IMR-90 (cell line): Measurements from ENCODE around the gene TGFB3. TPM values are rescaled to one million over a fixed set of nuclear protein-coding genes. Genes with fewer than 3 reads are reported as not detected.

Experiments
- ATAC-seq: fragments of 200-7000 bp; cut with Tn5 transposase; 2 replicates; pipeline ENCODE4 v1.9.1; 2020; ENCODE audit warnings: low read depth, mild to moderate bottlenecking, moderate library complexity
- BruUV-seq: library from RNA; stranded (reverse); fragments of 400-500 nt; replicated peaks from 2 replicates; lab custom pipeline; 2021; lab: Mats Ljungman, UMichigan
- CTCF ChIA-PET: fragments of 300-600 bp; formaldehyde crosslinking; extraction: SDS; loops from one replicate; lab custom pipeline; 2021; ENCODE audit warnings: antibody characterized with exemption; lab: Yijun Ruan, JAX
- POLR2A ChIA-PET: fragments of 300-600 bp; sonication (Branson Sonifier 250); formaldehyde crosslinking; loops from one replicate; lab custom pipeline; 2022; ENCODE audit warnings: antibody characterized with exemption; ENCODE audit not compliant: unreplicated experiment; lab: Charles Lee
- DNase-seq: peaks from one replicate; pipeline ENCODE4 v3.0.0; 2013
- H2AFZ ChIP-seq: replicated peaks from 2 replicates; pipeline ENCODE3; 2013; ENCODE audit warnings: low read length, mild to moderate bottlenecking; ENCODE audit not compliant: poor library complexity
- H2AK5ac ChIP-seq: 2 replicates; pipeline ENCODE4 v1.6.1; 2013; ENCODE audit warnings: low read depth, low read length, inconsistent platforms
- H2AK9ac ChIP-seq: replicated peaks from 2 replicates; pipeline ENCODE3; 2013; ENCODE audit warnings: mild to moderate bottlenecking, low read depth, low read length, moderate library complexity; ENCODE audit not compliant: poor library complexity
- H2BK120ac ChIP-seq: 2 replicates; pipeline ENCODE4 v1.6.1; 2013; ENCODE audit warnings: low read depth, low read length, inconsistent platforms
- H2BK15ac ChIP-seq: 3 replicates; pipeline ENCODE4 v1.6.1; 2013; ENCODE audit warnings: low read depth, low read length, inconsistent platforms
- H2BK20ac ChIP-seq: 2 replicates; pipeline ENCODE4 v1.6.1; 2013; ENCODE audit warnings: low read depth, mild to moderate bottlenecking, inconsistent platforms, low read length, moderate library complexity
- H2BK5ac ChIP-seq: 2 replicates; pipeline ENCODE4 v1.6.1; 2013; ENCODE audit warnings: mild to moderate bottlenecking, low read depth, low read length, inconsistent platforms; ENCODE audit not compliant: poor library complexity, severe bottlenecking
- H3K14ac ChIP-seq: replicated peaks from 2 replicates; pipeline ENCODE4 v1.6.1; 2013; ENCODE audit warnings: low read depth, low read length, inconsistent platforms
- H3K18ac ChIP-seq: 2 replicates; pipeline ENCODE4 v1.6.1; 2013; ENCODE audit warnings: low read depth, low read length, control low read depth
- H3K23ac ChIP-seq: 2 replicates; pipeline ENCODE4 v1.6.1; 2013; ENCODE audit warnings: low read depth, low read length, inconsistent platforms
- H3K27ac ChIP-seq: 2 replicates; pipeline ENCODE4 v1.5.1; 2013; ENCODE audit warnings: mild to moderate bottlenecking, control low read depth, low read length; ENCODE audit not compliant: insufficient read depth
- H3K27me3 ChIP-seq: 2 replicates; pipeline ENCODE4 v1.6.1; 2013; ENCODE audit warnings: low read length; ENCODE audit not compliant: control insufficient read depth, insufficient read depth
- H3K36me3 ChIP-seq: 2 replicates; pipeline ENCODE4 v1.6.1; 2013; ENCODE audit warnings: low read length, mixed read lengths; ENCODE audit not compliant: control insufficient read depth, insufficient read depth
- H3K4ac ChIP-seq: 2 replicates; pipeline ENCODE4 v1.6.1; 2013; ENCODE audit warnings: low read depth, low read length, inconsistent platforms
- H3K4me1 ChIP-seq: 2 replicates; pipeline ENCODE4 v1.6.1; 2013; ENCODE audit warnings: low read length, mixed read lengths; ENCODE audit not compliant: control insufficient read depth, insufficient read depth
- H3K4me2 ChIP-seq: 2 replicates; pipeline ENCODE4 v1.6.1; 2013; ENCODE audit warnings: low read depth, mild to moderate bottlenecking, control low read depth, low read length, moderate library complexity
- H3K4me3 ChIP-seq: 2 replicates; pipeline ENCODE4 v1.5.1; 2013; ENCODE audit warnings: low read depth, mild to moderate bottlenecking, control low read depth, low read length, moderate library complexity; ENCODE audit not compliant: insufficient read depth
- H3K56ac ChIP-seq: 2 replicates; pipeline ENCODE4 v1.6.1; 2013; ENCODE audit warnings: low read length, inconsistent platforms; ENCODE audit not compliant: insufficient read depth; ENCODE audit errors: extremely low read depth
- H3K79me1 ChIP-seq, 2 experiments: 2 replicates each; pipeline ENCODE4 v1.6.1; 2013; ENCODE audit warnings: low read length in 2 of 2, inconsistent platforms in 1 of 2, low read depth in 1 of 2
- H3K9ac ChIP-seq: 2 replicates; pipeline ENCODE4 v1.6.1; 2013; ENCODE audit warnings: low read depth, low read length, control low read depth
- H3K9me1 ChIP-seq: 2 replicates; pipeline ENCODE4 v1.6.1; 2013; ENCODE audit warnings: low read length, inconsistent platforms; ENCODE audit not compliant: insufficient read depth
- H3K9me3 ChIP-seq: 2 replicates; pipeline ENCODE4 v1.6.1; 2013; ENCODE audit warnings: low read length; ENCODE audit not compliant: control insufficient read depth, insufficient read depth
- H4K20me1 ChIP-seq: 2 replicates; pipeline ENCODE4 v1.6.1; 2013; ENCODE audit warnings: low read length, inconsistent platforms; ENCODE audit not compliant: insufficient read depth
- H4K5ac ChIP-seq: 2 replicates; pipeline ENCODE4 v1.6.1; 2013; ENCODE audit warnings: mild to moderate bottlenecking, low read depth, low read length, control low read depth
- H4K8ac ChIP-seq, 2 experiments: 2 replicates each; pipeline ENCODE4 v1.6.1; 2013; ENCODE audit warnings: low read depth in 2 of 2, low read length in 2 of 2, control low read depth in 1 of 2, inconsistent platforms in 1 of 2
- H4K91ac ChIP-seq: 2 replicates; pipeline ENCODE4 v1.6.1; 2013; ENCODE audit warnings: low read depth, low read length, inconsistent platforms; ENCODE audit not compliant: insufficient read depth
- CEBPB ChIP-seq: IDR thresholded peaks from 2 replicates; pipeline ENCODE4 v1.6.1; 2012; ENCODE audit warnings: low read depth, low read length, improper control_type of control experiment
- CHD1 ChIP-seq: IDR thresholded peaks from 2 replicates; pipeline ENCODE4 v1.6.1; 2012; ENCODE audit warnings: low read depth, low read length, improper control_type of control experiment
- CTCF ChIP-seq: conservative IDR thresholded peaks from 2 replicates; pipeline ENCODE4 v1.5.1; 2012; ENCODE audit warnings: mild to moderate bottlenecking, low read depth, low read length, improper control_type of control experiment
- FOS ChIP-seq: fragments of 150-350 bp; IDR thresholded peaks from 2 replicates; pipeline ENCODE4 v1.6.1; 2016; ENCODE audit warnings: low read depth, low read length
- MAZ ChIP-seq: IDR thresholded peaks from 2 replicates; pipeline ENCODE4 v1.6.1; 2012; ENCODE audit warnings: low read depth, mild to moderate bottlenecking, low read length, improper control_type of control experiment, moderate library complexity, borderline replicate concordance
- NFE2L2 ChIP-seq: fragments of 150-350 bp; IDR thresholded peaks from 2 replicates; pipeline ENCODE4 v1.6.1; 2016; ENCODE audit warnings: low read depth, mild to moderate bottlenecking, low read length
- POLR2A ChIP-seq: IDR thresholded peaks from 2 replicates; pipeline ENCODE4 v1.6.1; 2012; ENCODE audit warnings: mild to moderate bottlenecking, low read depth, low read length
- RAD21 ChIP-seq: IDR thresholded peaks from 2 replicates; pipeline ENCODE4 v1.6.1; 2012; ENCODE audit warnings: low read length, improper control_type of control experiment
- RCOR1 ChIP-seq: IDR thresholded peaks from 2 replicates; pipeline ENCODE4 v1.6.1; 2012; ENCODE audit warnings: mild to moderate bottlenecking, low read length, improper control_type of control experiment; ENCODE audit not compliant: insufficient replicate concordance
- RFX5 ChIP-seq: IDR thresholded peaks from 2 replicates; pipeline ENCODE4 v1.8.0; 2012; ENCODE audit warnings: low read depth, mild to moderate bottlenecking, low read length, moderate library complexity
- SMC3 ChIP-seq: fragments of 150-350 bp; IDR thresholded peaks from 2 replicates; pipeline ENCODE4 v1.6.1; 2016; ENCODE audit warnings: low read depth, mild to moderate bottlenecking, antibody characterized with exemption, low read length, moderate library complexity
- WGBS, 2 experiments: methylation state at CpG; one replicate each; pipeline versions ENCODE4 v1.1.5 to v1.1.7; 2013; ENCODE audit warnings: missing lambda C conversion rate in 2 of 2; ENCODE audit not compliant: insufficient read length in 1 of 2; ENCODE audit errors: extremely low coverage in 2 of 2; 5-methylcytosine and 5-hydroxymethylcytosine counted together
- dilution Hi-C: fragments of 300-500 bp; cut with HindIII; formaldehyde crosslinking; loops from one replicate; pipeline ENCODE4 v1.14.3; 2018; ENCODE audit warnings: low sequenced_read_pairs; ENCODE audit not compliant: unreplicated experiment
- in situ Hi-C: fragments of 300-500 bp; cut with MboI; formaldehyde crosslinking; loops from 3 replicates; pipeline ENCODE4 v1.14.3; 2019; ENCODE audit warnings: low sequenced_read_pairs, inconsistent platforms, mixed read lengths
- intact Hi-C: fragments of 100-400 bp; cut with micrococcal nuclease; formaldehyde crosslinking; loops from 2 replicates; pipeline ENCODE4 v1.10.0; 2022
- polyA plus RNA-seq, 3 experiments: library from polyadenylated mRNA; depleted of rRNA; stranded (reverse); fragments of >200 nt; gene quantifications; 2 replicates each; pipeline ENCODE4 v1.2.3, GENCODE V29; 2012; ENCODE audit warnings: low replicate concordance in 1 of 3
- total RNA-seq: library from RNA; depleted of rRNA; stranded (reverse); fragments of >200 nt; gene quantifications from 2 replicates; pipeline ENCODE4 v1.2.3, GENCODE V29; 2012
- TF ChIP-seq, protein P1 (sequence below): fragments of 150-350 bp; IDR thresholded peaks from 2 replicates; pipeline ENCODE4 v1.6.1; 2017; ENCODE audit warnings: mild to moderate bottlenecking, antibody characterized with exemption, low read length, low read depth
- TF ChIP-seq, protein P2 (sequence below): fragments of 150-350 bp; IDR thresholded peaks from 2 replicates; pipeline ENCODE4 v1.6.1; 2016; ENCODE audit warnings: low read depth, mild to moderate bottlenecking, low read length, moderate library complexity, borderline replicate concordance

Gene TGFB3
- total and polyA plus RNA-seq, 2 of the 4 experiments (the other 2 are of a cell fraction): 2.2 to 4.3 TPM

- Histone ChIP-seq H3K27ac (no peak overlapping the region), H2BK5ac (no peak overlapping the region), H3K4me3 (no peak overlapping the region), H2BK20ac (no peak overlapping the region), H3K23ac (no peak overlapping the region), H3K4me2 (no peak overlapping the region), H3K4ac (no peak overlapping the region), H3K79me1 (no peaks in the 10 kb centered on the region), H2AFZ (no peak overlapping the region), H4K8ac (no peak overlapping the region), H4K91ac (no peak overlapping the region), H3K9ac (no peak overlapping the region), H3K9me1 (no peaks in the 10 kb centered on the region), H3K36me3 (no peaks in the 10 kb centered on the region), H3K14ac (no peak overlapping the region), H3K27me3 (no peaks in the 10 kb centered on the region), H3K18ac (no peak overlapping the region), H2AK9ac (no peak overlapping the region), H2BK120ac (no peak overlapping the region), H4K20me1 (no peaks in the 10 kb centered on the region), H3K9me3 (no peaks in the 10 kb centered on the region), H4K5ac (no peak overlapping the region), H3K56ac (no peak overlapping the region), H2BK15ac (no peak overlapping the region), H2AK5ac (no peak overlapping the region), H3K4me1 (no peaks in the 10 kb centered on the region)
- dilution Hi-C loops: no loop called here
- DNase-seq (peak; percentile 17), ATAC-seq (no peak)
- TF ChIP-seq NFE2L2 (no peak), CHD1 (no peak), CTCF (no peak), RAD21 (no peak), MAZ (no peak), CEBPB (no peak), SMC3 (no peak), POLR2A (no peak), FOS (no peak), RCOR1 (no peak), RFX5 (no peak)
- TF ChIP-seq, protein P1, sequence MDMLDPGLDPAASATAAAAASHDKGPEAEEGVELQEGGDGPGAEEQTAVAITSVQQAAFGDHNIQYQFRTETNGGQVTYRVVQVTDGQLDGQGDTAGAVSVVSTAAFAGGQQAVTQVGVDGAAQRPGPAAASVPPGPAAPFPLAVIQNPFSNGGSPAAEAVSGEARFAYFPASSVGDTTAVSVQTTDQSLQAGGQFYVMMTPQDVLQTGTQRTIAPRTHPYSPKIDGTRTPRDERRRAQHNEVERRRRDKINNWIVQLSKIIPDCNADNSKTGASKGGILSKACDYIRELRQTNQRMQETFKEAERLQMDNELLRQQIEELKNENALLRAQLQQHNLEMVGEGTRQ: no peak
- TF ChIP-seq, protein P2, sequence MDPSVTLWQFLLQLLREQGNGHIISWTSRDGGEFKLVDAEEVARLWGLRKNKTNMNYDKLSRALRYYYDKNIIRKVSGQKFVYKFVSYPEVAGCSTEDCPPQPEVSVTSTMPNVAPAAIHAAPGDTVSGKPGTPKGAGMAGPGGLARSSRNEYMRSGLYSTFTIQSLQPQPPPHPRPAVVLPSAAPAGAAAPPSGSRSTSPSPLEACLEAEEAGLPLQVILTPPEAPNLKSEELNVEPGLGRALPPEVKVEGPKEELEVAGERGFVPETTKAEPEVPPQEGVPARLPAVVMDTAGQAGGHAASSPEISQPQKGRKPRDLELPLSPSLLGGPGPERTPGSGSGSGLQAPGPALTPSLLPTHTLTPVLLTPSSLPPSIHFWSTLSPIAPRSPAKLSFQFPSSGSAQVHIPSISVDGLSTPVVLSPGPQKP: no peak
- ChIA-PET CTCF (no interaction called here), POLR2A (no interaction called here)
- in situ Hi-C loops: no loop called here
- intact Hi-C loops: no loop called here
- no TSS peak for BruUV-seq
- no CpG with 5 or more reads among the region's 4 CpGs for WGBS, 2 experiments
Observed at GRCh38 chr14:75941030-75941429, 40.8 kb downstream of the TGFB3 start.
